ENCODE results near the gene FOXD3. TPM values are rescaled to one million over a fixed set of nuclear protein-coding genes. Genes with fewer than 3 reads are reported as not detected.
"Not testable (repeated sequence)": the region's sequence is repeated elsewhere in the genome, so short reads cannot be mapped to it uniquely, and the experiment has no call there.

Gene FOXD3
- total RNA-seq, 2 donors from 2014 or later: not detected

DNA sequence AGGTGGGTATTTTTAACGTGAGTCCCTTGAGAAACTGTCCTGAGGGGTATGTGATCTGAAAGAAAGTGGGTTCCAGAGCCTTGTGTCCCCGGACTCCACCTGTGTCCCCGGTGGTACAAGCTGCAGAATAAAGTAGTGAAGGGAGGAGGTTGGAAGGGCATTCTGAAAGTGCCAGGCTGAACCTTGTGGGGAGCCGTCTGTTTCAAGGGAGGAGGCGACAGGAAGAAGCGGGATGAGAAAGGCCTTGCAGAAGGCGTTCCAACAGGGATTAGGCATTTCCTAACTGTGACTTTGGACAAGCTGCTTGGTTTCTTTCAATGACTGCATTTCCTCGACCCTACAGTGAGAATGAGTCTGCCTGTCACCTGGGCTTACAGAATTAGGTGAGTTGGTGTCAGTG is 5.8 kb downstream of the FOXD3 start:
- DNase-seq (ENCODE audit: low spot score in 2 of 2): no peak
- H3K27ac Mint-ChIP-seq: peak overlapping the region in 1 of 2 donors; percentile 77
- no peak for ATAC-seq
- peaks cover 4% of the 10 kb centered on the region in 2 donors for H3K9me3 Mint-ChIP-seq
- peaks cover 16 to 39% of the 10 kb centered on the region in 2 donors for H3K36me3 Mint-ChIP-seq

DNA sequence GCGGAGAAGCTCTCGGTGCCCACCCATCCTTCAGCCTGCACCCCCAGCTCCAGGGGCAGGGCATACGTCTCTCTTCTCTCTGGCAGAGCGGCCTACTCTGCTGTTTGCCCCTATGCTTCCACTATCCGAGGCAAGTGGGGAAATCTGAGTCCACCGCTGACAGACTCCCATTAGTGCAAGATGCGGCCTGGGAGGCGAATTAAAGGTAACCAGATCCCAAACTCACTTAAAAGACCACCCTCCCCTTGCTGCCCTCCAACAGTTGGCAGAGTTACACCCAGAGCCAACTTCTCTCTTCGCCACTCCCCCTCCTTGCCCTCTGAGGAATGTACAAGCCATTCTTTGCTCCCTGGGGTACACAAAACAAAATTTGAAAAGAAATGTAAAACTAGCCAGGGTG is 6.4 kb downstream of the FOXD3 start:
- no peak for DNase-seq (ENCODE audit: low spot score in 2 of 2)
- H3K36me3 Mint-ChIP-seq: peaks cover 16 to 39% of the 10 kb centered on the region in 2 donors
- no peak for ATAC-seq
- no peak overlapping the region for H3K27ac Mint-ChIP-seq
- peaks cover 4% of the 10 kb centered on the region in 2 donors for H3K9me3 Mint-ChIP-seq

DNA sequence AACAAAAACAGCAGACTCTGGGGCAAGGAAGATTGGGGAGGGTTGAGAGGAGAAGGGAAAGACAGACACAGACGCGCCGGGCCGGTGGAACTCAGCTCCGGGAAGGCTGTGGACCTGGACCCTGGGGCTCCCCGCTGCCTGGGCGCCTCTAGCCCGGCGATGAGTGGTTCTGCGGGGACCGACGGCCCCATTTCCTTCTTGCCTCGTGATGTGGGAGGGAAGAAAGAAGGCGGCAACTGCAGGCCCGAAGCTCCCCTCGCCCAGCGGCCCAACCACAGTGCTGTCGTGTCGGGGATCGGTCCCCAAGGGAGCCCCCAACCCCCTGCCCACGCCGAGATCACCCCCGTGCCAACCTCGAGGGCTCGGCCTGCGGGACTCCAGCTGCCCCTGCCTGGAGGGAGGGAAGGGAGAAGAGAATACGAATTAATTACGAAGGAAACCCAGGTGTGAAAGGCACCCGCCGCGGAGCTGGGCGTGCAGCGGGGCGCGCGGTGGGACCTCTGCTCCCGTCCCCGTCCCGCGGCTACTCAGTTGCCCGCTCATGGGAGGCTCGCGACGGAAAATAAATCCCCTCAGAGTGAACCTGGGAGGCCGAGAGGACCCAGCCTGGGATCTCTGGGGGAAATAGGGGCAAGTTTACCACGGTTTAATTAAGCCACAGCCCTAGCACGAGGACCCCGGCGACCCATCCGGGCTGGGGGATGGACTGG is 7.4 kb downstream of the FOXD3 start:
- ATAC-seq (peak in 1 of 2 donors; percentile 32), DNase-seq (ENCODE audit: low spot score in 2 of 2) (peak in 1 of 2 donors; percentile 6)
- H3K36me3 Mint-ChIP-seq: peaks cover 16 to 39% of the 10 kb centered on the region in 2 donors
- H3K27ac Mint-ChIP-seq: no peak overlapping the region
- H3K9me3 Mint-ChIP-seq: peaks cover 4% of the 10 kb centered on the region in 2 donors

DNA sequence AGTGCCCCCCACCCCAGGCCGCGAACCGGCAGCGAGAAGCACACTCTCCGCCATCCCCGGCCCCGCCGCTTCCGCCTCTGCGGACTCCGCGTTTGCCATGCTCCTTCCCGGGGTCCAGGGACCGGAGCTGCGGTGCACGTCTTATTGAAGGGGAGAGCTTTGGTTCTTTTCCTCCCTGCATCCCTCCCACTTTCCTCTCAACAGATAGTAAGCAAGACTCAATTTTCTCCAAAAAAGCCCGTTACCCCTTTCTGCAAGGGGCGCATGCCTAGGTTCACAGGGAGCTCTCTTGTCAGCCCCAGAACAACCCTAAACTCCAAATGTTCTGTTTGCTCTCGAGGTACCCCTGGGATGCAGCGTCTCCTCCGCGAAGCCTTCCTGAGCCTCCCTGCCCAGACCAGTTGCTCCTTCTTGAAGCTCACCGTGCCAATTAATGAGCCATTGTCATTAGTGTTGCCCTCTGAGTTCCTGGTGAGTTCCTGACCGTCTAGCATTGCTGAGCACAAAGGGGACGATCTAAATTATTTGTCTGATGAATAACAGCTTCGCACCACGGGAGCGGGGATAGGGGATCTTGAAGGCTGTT is 8.1 kb downstream of the FOXD3 start:
- Mint-ChIP-seq H3K9me3 (peaks cover 4% of the 10 kb centered on the region in 2 donors), H3K27ac (no peak overlapping the region), H3K36me3 (peaks cover 16 to 39% of the 10 kb centered on the region in 2 donors)
- DNase-seq (ENCODE audit: low spot score in 2 of 2) (peak in 1 of 2 donors; percentile 4), ATAC-seq (no peak)

DNA sequence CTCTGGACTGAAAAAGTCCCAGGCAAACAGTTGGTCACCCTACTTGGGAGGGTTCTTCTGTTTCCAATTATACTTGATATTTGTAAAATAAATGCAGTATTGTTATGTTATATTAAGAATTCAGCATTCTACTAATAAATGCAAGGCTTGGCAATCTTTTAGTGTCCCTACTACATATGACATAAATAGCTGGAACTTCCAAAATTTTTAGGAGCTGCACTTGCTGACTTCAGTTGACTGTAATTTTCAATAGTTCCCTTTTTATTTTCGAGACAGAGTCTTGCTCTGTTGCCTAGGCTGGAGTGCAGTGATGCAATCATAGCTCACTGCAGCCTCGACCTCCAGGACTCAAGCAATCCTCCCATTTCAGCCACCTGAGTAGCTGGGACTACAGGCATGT is 20.0 kb downstream of the FOXD3 start:
- Mint-ChIP-seq H3K27ac (no peak overlapping the region), H3K9me3 (no peaks in the 10 kb centered on the region), H3K36me3 (no peaks in the 10 kb centered on the region)
- DNase-seq (ENCODE audit: low spot score in 2 of 2): no peak
- no peak for ATAC-seq

DNA sequence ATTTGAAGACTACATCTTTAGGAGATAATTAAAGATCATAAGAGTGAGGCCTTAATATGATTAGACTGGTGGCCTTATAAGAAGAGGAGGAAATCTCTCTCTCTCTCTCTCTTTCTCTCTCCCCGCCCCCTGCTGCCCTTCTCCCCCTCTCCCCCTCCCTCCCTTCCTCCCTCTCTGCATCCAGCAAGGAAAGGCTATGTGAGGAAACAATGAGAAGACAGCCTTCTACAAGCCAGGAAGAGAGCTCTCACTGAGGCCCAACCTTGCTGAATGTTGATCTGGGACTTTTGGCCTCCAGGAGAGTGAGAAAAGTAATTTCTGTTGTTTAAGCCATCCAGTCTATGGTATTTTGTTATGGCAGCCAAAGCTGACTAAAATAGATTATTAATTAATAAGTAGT is 21.6 kb downstream of the FOXD3 start:
- Mint-ChIP-seq H3K9me3 (no peaks in the 10 kb centered on the region), H3K36me3 (no peaks in the 10 kb centered on the region), H3K27ac (no peak overlapping the region)
- ATAC-seq: no peak
- no peak for DNase-seq (ENCODE audit: low spot score in 2 of 2)

DNA sequence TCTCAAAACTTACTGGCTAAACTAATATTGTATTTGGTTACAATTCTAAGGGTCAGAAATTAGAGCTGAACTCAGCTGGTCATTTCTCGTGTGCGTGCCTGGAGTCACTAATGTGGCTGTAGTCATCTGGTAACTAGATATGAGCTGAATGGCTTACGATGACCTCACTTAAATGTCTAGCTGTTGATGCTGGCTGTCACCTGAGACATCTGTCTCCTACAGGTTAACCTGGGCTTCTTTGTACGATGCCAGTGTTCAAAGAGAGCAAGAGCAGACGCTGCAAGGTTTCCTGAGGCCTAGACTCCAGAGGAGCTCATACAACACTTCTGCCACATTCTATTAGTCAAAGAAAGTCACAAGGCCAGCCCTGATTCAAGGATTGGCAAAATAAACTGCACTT is 28.0 kb downstream of the FOXD3 start:
- DNase-seq (ENCODE audit: low spot score in 2 of 2) (no peak), ATAC-seq (no peak)
- Mint-ChIP-seq H3K27ac (no peak overlapping the region), H3K9me3 (no peaks in the 10 kb centered on the region), H3K36me3 (no peaks in the 10 kb centered on the region)

DNA sequence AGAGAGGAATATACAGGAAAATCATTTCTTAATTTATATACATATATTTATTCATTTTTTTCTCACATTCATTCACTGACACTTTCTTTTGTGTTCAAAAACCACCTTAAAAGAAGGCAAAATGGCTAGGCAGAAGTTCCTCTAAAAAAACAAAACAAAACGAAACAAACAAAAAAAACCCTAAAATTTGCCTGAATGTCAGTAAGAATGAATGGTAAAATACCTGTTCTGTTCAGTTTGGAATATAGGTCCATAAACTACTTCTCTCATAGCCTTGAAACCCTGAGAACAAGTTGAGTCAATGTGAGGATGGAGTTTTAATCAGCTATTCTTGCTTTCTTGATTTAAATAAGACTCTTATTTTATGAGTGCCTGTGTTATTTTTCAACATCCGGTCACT is 30.4 kb downstream of the FOXD3 start:
- Mint-ChIP-seq H3K27ac (no peak overlapping the region), H3K36me3 (no peaks in the 10 kb centered on the region), H3K9me3 (no peaks in the 10 kb centered on the region)
- DNase-seq (ENCODE audit: low spot score in 2 of 2) (no peak), ATAC-seq (no peak)

DNA sequence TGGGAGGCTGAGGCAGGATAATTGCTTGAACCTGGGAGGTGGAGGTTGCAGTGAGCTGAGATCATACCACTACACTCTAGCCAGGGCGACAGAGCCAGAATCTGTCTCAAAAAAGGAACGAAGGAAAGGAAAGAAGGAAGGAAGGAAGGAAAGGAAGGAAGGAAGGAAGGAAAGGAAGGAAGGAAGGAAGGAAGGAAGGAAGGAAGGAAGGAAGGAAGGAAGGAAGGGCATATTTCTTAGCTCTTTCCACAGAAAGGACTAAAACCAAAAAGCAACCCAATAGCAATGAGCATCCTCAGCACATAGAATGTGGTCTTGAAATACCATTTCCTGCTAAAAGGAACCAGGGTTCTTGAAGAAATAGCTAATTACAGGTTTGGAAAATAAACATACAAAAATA is 33.9 kb downstream of the FOXD3 start:
- DNase-seq (ENCODE audit: low spot score in 2 of 2); H3K9me3 Mint-ChIP-seq; ATAC-seq; H3K36me3 Mint-ChIP-seq; H3K27ac Mint-ChIP-seq: not testable (repeated sequence)

DNA sequence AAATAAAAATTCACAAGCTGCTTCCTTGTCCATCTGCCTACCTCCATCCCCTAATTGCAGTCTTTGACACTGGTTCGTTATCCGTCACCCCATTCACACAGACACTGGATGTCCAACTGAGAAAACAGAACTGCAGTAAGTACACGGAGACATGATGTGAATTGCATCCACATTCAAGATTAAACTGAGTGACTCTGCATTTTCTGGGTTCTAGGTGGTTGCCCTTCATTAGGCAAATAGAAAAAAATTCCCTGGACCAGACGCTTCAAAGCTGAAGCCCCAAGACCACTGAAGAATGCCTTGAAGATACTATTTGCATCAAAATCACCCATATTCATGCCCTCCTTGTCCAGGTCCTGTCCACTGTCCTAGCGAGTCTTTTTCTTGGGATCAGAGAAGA is 37.2 kb downstream of the FOXD3 start:
- no peaks in the 10 kb centered on the region for H3K36me3 Mint-ChIP-seq
- no peaks in the 10 kb centered on the region for H3K9me3 Mint-ChIP-seq
- ATAC-seq (no peak), DNase-seq (ENCODE audit: low spot score in 2 of 2) (no peak)
- H3K27ac Mint-ChIP-seq: no peak overlapping the region

DNA sequence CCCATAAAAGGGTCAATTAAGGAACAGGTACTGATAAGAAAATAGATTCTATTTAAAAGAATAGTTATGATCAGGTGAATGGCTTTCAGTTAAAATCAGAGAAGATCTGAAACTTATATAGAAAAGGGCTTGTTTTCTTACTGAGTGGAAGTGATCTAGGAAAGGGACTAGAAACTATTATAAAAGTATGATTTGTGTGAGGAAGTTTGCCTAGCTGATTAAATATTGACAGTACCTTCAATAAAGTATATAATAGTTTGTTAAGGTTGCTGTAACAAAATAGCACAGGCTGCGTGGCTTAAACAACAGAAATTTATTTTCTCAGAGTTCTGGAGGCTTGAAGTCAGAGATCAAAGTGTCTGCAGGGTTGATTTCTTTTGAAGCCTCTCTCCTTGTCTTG is 39.7 kb downstream of the FOXD3 start:
- ATAC-seq: no peak
- peaks cover 0 to 6% of the 10 kb centered on the region in 2 donors for H3K36me3 Mint-ChIP-seq
- H3K9me3 Mint-ChIP-seq: no peaks in the 10 kb centered on the region
- no peak overlapping the region for H3K27ac Mint-ChIP-seq
- DNase-seq (ENCODE audit: low spot score in 2 of 2): no peak

DNA sequence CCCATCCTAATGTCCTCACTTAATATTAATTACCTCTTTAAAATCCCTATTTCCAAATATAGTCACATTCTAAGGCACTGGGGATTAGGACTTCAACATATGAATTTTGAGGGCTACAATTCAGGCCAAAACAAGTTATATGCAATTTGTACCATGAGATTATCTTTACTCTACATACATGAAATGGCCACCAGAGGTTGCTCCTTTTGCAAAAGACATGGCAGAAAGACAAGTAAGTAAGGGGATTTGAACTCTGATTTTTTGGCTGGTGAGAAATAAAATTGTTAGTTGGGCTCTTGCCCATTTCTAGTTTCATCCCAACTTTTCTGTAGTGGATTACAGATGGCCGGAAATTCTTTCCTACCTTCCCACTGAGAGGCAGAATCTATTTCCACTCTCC is 40.2 kb downstream of the FOXD3 start:
- Mint-ChIP-seq H3K36me3 (peaks cover 0 to 8% of the 10 kb centered on the region in 2 donors), H3K27ac (no peak overlapping the region), H3K9me3 (no peaks in the 10 kb centered on the region)
- DNase-seq (ENCODE audit: low spot score in 2 of 2) (no peak), ATAC-seq (no peak)

DNA sequence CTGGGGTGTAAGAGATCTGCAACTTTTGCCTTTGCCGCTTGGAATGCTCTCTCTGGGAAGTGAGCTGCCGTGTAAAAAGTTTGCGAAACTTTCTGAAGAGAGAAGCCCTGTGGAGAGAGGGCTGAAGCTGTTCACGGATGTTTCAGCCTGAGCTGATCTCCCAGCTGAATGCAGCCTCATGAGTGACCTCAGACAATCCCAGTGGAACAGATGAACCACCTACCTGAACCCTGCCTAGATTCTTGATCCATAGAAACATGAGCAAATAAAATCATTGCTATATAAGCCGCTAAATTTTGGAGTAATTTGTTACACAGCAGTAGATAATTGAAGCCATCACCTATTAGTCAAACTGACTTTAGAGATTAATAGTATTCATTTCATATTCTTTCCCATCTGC is 40.6 kb downstream of the FOXD3 start:
- Mint-ChIP-seq H3K36me3 (peaks cover 0 to 13% of the 10 kb centered on the region in 2 donors), H3K9me3 (no peaks in the 10 kb centered on the region), H3K27ac (no peak overlapping the region)
- ATAC-seq (no peak), DNase-seq (ENCODE audit: low spot score in 2 of 2) (no peak)

DNA sequence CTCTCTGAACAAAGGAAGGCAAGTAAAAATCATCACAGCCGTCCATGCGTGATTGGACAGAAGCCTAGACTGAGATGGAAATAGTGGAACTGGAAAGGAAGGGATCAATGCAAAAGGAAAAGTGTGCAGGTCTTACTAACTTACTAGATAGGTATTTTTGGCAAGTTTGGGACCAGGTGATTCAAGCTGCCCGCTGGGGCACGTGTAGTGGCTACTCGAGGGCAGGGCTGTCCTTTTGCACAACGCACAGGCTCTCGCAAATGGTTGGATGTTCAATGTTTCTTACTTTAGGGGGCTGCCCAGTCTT is 44.5 kb downstream of the FOXD3 start:
- Mint-ChIP-seq H3K9me3 (no peaks in the 10 kb centered on the region), H3K36me3 (peaks cover 5 to 21% of the 10 kb centered on the region in 2 donors), H3K27ac (peak overlapping the region; percentile 73 to 86)
- ATAC-seq (no peak), DNase-seq (ENCODE audit: low spot score in 2 of 2) (no peak)

DNA sequence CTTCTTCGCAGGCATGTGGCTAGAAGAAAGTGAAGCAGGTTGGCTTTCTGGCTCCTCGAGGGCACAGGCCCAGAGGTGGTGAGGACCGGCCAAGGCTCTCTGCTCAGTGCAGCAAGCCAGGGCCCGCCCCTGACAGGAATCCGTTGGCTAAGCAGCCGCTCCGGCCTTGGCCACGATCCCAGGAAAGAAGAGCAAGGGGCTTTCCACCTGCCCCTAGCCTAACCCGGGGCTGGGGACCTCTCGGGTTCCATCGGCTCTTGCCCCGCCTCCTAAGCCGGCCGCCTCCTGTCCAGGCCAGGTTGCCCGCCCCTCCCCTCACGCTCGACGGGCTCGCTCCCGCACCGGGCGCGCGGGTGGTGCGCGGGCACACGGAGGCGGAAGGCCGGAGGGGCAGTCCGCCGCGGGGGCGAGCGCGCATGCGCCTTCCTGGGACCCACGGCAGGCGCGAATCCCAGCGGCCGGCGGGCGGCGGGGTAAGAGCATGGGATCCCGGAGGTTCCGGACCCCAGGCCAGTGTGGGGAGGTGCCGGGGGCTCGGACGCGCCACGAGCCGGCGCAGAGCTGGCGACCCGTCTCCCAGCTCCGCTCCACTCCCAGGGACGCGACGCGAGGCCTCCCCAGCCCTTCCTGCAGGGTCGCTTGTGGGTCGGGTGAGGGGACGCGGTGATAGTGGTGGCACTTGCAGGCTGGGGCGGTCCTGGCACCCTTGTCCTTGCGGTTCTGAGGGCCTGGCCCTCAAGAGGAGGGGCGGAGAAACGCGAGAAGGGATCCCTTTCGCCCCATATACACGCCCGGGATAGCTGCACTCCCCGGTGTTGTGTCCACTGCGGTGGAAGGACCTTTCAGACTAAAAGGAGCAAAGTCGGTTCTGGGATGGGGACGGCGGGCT is 45.1 kb downstream of the FOXD3 start, which contains the start of gene ALG6:
ALG6 (plus strand) TSS at position 413 of the 889 bp plus-strand sequence. CDS start 3,351 bp downstream, outside the sequence.
- DNase-seq (ENCODE audit: low spot score in 2 of 2) (peak; percentile 97), ATAC-seq (peak; percentile 95 to 97)
- peak within 1 kb of the TSS; percentile 86 to 96 for H3K27ac Mint-ChIP-seq
- no peaks in the 10 kb centered on the region for H3K9me3 Mint-ChIP-seq
- H3K36me3 Mint-ChIP-seq: peaks cover 5 to 21% of the 10 kb centered on the region in 2 donors

DNA sequence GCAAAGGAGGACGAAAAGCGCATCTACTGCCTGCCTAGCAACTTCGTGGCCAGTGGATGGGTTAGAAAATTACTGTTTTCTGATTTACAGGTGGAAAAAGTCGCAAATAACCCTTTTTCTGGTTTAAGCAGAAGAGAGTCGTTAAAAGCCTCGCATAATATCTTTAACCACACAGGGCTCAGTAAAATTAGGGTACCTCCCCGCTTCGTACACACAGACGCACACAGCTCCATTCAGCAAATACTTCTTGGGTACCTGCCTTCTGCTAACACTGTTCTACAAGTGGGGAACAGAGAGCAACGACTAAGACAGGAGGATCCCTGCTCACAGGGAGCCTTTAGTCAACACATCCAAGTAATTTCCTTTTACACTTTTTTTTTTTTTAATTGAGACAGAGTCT is 45.8 kb downstream of the FOXD3 start:
- DNase-seq (ENCODE audit: low spot score in 2 of 2) (no peak), ATAC-seq (no peak)
- Mint-ChIP-seq H3K9me3 (no peaks in the 10 kb centered on the region), H3K27ac (peak overlapping the region; percentile 86 to 96), H3K36me3 (peaks cover 5 to 21% of the 10 kb centered on the region in 2 donors)

Data from activated naive CD4-positive, alpha-beta T cell treated with anti-CD3 and anti-CD28 coated beads, Interleukin-2, amount 50 U/mL, for 72 hours (primary cell).